Endothelial cell (in vitro differentiated cells): ENCODE measurements around the gene ULBP1. TPM values are rescaled to one million over a fixed set of nuclear protein-coding genes. Genes with fewer than 3 reads are reported as not detected.
A peak's percentile ranks its signal among the peaks of the same experiment; 100 is the strongest.
"Not testable (repeated sequence)": the region's sequence is repeated elsewhere in the genome, so short reads cannot be mapped to it uniquely, and the experiment has no call there.

Experiments
- DNase-seq: peaks from one replicate; pipeline ENCODE4 v3.0.0; 2021; ENCODE audit warnings: low spot score
- H3K27ac Mint-ChIP-seq: one replicate; pipeline ENCODE4 v1.8.0; 2021; ENCODE audit warnings: mixed read lengths, inconsistent platforms; ENCODE audit not compliant: unreplicated experiment
- H3K27me3 Mint-ChIP-seq: one replicate; pipeline ENCODE4 v1.8.0; 2021; ENCODE audit warnings: mild to moderate bottlenecking, moderate library complexity, mixed read lengths, inconsistent platforms; ENCODE audit not compliant: unreplicated experiment
- H3K36me3 Mint-ChIP-seq: one replicate; pipeline ENCODE4 v1.8.0; 2021; ENCODE audit warnings: mild to moderate bottlenecking, low read depth, mixed read lengths, inconsistent platforms; ENCODE audit not compliant: unreplicated experiment
- H3K4me1 Mint-ChIP-seq: one replicate; pipeline ENCODE4 v1.8.0; 2021; ENCODE audit warnings: mild to moderate bottlenecking, mixed read lengths, inconsistent platforms; ENCODE audit not compliant: unreplicated experiment
- H3K4me3 Mint-ChIP-seq: one replicate; pipeline ENCODE4 v1.8.0; 2021; ENCODE audit warnings: mild to moderate bottlenecking, mixed read lengths, inconsistent platforms; ENCODE audit not compliant: unreplicated experiment
- H3K9me3 Mint-ChIP-seq: one replicate; pipeline ENCODE4 v1.8.0; 2021; ENCODE audit warnings: mixed read lengths, inconsistent platforms; ENCODE audit not compliant: unreplicated experiment
- total RNA-seq: library from RNA; stranded (reverse); fragmentation: NEBNext Ultra II Directional; extraction: Animal tissue kit (Norgen Biotek cat#: 25700); gene quantifications from one replicate; pipeline ENCODE4 v1.2.1, GENCODE V29; 2021; ENCODE audit not compliant: unreplicated experiment
- TF ChIP-seq, protein P1 (sequence below): fragments of 200-600 bp; sonication (generic); IDR thresholded peaks from one replicate; pipeline ENCODE4 v1.5.0; 2021; ENCODE audit warnings: antibody characterized with exemption; ENCODE audit not compliant: unreplicated experiment

ULBP1 gene
- total RNA-seq, 1 donor from 2014 or later = 24.8 TPM

DNA sequence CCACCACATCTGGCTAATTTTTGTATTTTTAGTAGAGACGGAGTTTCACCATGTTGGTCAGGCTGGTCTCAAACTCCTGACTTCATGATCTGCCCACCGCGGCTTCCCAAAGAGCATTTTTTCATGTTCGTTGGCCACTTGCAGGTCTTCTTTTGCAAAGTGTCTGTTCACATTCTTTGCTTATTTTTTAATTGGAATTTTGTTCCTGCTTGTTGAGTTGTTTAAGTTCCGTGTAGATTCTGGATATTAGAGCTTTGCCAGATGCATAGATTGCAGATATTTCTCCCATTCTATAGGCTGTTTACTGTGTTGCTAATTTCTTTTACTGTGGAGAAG, 53.4 kb downstream of the ULBP1 start:
- not testable (repeated sequence) for H3K4me3 Mint-ChIP-seq, H3K9me3 Mint-ChIP-seq, DNase-seq, H3K36me3 Mint-ChIP-seq, H3K27ac Mint-ChIP-seq
- H3K4me1 Mint-ChIP-seq = peaks cover 22% of the 10 kb centered on the region
- H3K27me3 Mint-ChIP-seq = peaks cover 12% of the 10 kb centered on the region
- TF ChIP-seq, protein P1, sequence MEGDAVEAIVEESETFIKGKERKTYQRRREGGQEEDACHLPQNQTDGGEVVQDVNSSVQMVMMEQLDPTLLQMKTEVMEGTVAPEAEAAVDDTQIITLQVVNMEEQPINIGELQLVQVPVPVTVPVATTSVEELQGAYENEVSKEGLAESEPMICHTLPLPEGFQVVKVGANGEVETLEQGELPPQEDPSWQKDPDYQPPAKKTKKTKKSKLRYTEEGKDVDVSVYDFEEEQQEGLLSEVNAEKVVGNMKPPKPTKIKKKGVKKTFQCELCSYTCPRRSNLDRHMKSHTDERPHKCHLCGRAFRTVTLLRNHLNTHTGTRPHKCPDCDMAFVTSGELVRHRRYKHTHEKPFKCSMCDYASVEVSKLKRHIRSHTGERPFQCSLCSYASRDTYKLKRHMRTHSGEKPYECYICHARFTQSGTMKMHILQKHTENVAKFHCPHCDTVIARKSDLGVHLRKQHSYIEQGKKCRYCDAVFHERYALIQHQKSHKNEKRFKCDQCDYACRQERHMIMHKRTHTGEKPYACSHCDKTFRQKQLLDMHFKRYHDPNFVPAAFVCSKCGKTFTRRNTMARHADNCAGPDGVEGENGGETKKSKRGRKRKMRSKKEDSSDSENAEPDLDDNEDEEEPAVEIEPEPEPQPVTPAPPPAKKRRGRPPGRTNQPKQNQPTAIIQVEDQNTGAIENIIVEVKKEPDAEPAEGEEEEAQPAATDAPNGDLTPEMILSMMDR = peak; percentile 30

DNA sequence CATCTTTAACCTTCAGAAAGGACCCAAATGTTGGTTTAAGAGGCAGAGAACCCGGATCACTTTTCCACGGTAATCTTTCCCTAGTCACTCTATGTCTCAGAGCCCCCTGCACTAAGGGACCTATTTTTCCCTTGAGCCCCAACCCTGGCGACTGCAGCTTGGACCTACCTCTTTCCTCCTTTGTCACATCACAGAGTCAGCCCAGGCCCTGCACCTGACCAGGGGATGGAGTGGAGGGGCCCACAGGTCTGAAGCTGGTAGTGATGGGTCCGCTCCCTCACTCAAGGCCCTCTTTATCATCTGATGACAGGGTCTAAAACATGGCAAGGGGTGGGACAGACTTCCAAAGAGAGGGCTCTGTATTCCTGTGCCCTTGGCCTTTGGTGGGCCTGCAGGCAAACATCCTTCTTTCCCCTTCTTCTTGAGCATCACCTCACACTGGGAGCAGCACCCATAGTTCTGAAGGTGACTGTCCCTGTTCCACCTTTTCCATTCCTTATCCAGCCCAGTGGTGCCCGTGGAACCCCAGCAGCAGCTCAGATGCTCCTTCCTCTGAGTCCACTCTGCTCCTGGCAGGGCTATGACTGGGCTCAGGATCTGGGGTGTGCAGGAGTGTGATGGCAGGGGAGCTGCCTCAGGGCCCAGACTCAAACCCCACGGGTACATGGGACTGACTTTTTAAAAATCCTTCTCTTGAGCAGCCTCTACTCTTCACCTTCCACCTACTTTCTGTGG, 55.3 kb downstream of the ULBP1 start:
- Mint-ChIP-seq H3K36me3 (no peaks in the 10 kb centered on the region), H3K4me3 (no peak overlapping the region), H3K4me1 (peaks cover 11% of the 10 kb centered on the region), H3K27me3 (peaks cover 9% of the 10 kb centered on the region), H3K27ac (no peak overlapping the region), H3K9me3 (no peaks in the 10 kb centered on the region)
- no peak for DNase-seq
- TF ChIP-seq, protein P1 = no peak

DNA sequence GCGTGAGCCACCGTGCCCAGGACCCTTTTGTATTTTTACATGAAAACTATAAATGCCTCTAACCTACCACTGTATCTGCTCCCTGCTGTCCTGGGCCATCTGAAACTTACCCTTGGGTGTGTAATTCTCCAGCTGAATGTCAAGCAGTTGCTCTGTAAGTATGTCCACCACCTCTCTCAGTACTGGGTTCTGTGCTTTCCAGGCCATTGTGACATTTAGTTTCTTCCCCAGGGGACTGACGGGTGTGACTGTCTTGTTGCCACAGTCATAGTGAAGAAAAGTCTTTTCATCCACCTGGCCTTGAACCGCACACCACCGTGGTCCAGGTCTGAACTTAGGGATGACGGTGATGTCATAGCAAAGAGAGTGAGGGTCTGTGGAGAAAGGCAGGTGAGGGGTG, 58.1 kb downstream of the ULBP1 start:
- not testable (repeated sequence) for H3K9me3 Mint-ChIP-seq, H3K27ac Mint-ChIP-seq, H3K4me1 Mint-ChIP-seq, H3K36me3 Mint-ChIP-seq, DNase-seq, H3K4me3 Mint-ChIP-seq, H3K27me3 Mint-ChIP-seq

Other genes starting within 250 kb of the ULBP1 start
- gene LATS1, start 245.8 kb upstream of the ULBP1 start, total RNA-seq = 25.3 TPM
- 54.4 TPM for gene NUP43, start 217.4 kb upstream of the ULBP1 start, total RNA-seq
- gene PCMT1, start 214.2 kb upstream of the ULBP1 start, total RNA-seq = 58.5 TPM
- 51.7 TPM for gene LRP11, start 99.6 kb upstream of the ULBP1 start, total RNA-seq
- 0.28 TPM for gene RAET1E, start 65.8 kb upstream of the ULBP1 start, total RNA-seq
- gene RAET1G, start 40.8 kb upstream of the ULBP1 start, total RNA-seq = 3.8 TPM
- 9.9 TPM for gene ULBP2, start 21.9 kb upstream of the ULBP1 start, total RNA-seq
- gene RAET1L, start 61.6 kb downstream of the ULBP1 start, total RNA-seq = not detected
- 16.0 TPM for gene ULBP3, start 105.2 kb downstream of the ULBP1 start, total RNA-seq
- 2.5 TPM for gene PPP1R14C, start 179.1 kb downstream of the ULBP1 start, total RNA-seq